AG04449 (cell line): ENCODE measurements around the gene USP48.

ENCODE experiments used
- CTCF ChIA-PET: fragments of 350-600 bp; formaldehyde crosslinking; extraction: SDS; loops from one replicate; lab custom pipeline; 2021; ENCODE audit warnings: antibody characterized with exemption; lab: Yijun Ruan, JAX
- POLR2A ChIA-PET: fragments of 400-600, 350-600 bp; formaldehyde crosslinking; extraction: SDS; loops from one replicate; lab custom pipeline; 2020; ENCODE audit warnings: antibody characterized with exemption, inconsistent platforms; lab: Yijun Ruan, JAX
- DNase-seq: peaks from one replicate; pipeline ENCODE4 v3.0.0-alpha.2; 2010; ENCODE audit warnings: low read depth, low spot score
- H3K4me3 ChIP-seq: 2 replicates; pipeline ENCODE4 v1.5.1; 2011; ENCODE audit warnings: low read depth, mild to moderate bottlenecking, control low read depth, low read length
- TF ChIP-seq, protein P1 (sequence below): IDR thresholded peaks from one replicate; pipeline ENCODE4 v1.5.1; 2011; ENCODE audit warnings: mild to moderate bottlenecking, moderate library complexity, low read length, control low read depth, inconsistent platforms; ENCODE audit not compliant: insufficient read depth; ENCODE audit errors: missing control alignments

Gene USP48

GRCh38 chr1:21657456-21658190, 125.3 kb downstream of the USP48 start:
- no peak overlapping the region for H3K4me3 ChIP-seq
- CTCF ChIA-PET, result interaction anchor here (0.5 to 10.3 kb wide), 10 partner anchors 8 to 439 kb away, joined by 3 to 116 read pairs (median 4); no protein-coding TSS in a partner anchor
- DNase-seq, result no peak
- TF ChIP-seq, protein P1, sequence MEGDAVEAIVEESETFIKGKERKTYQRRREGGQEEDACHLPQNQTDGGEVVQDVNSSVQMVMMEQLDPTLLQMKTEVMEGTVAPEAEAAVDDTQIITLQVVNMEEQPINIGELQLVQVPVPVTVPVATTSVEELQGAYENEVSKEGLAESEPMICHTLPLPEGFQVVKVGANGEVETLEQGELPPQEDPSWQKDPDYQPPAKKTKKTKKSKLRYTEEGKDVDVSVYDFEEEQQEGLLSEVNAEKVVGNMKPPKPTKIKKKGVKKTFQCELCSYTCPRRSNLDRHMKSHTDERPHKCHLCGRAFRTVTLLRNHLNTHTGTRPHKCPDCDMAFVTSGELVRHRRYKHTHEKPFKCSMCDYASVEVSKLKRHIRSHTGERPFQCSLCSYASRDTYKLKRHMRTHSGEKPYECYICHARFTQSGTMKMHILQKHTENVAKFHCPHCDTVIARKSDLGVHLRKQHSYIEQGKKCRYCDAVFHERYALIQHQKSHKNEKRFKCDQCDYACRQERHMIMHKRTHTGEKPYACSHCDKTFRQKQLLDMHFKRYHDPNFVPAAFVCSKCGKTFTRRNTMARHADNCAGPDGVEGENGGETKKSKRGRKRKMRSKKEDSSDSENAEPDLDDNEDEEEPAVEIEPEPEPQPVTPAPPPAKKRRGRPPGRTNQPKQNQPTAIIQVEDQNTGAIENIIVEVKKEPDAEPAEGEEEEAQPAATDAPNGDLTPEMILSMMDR, result no peak
- POLR2A ChIA-PET, result no interaction called here

- ChIA-PET CTCF (interaction anchor here (0.7 to 10.3 kb wide), 3 partner anchors 9 to 284 kb away, joined by 3 to 116 read pairs (median 4); no protein-coding TSS in a partner anchor), POLR2A (no interaction called here)
- TF ChIP-seq, protein P1, result no peak
- no peak for DNase-seq
- H3K4me3 ChIP-seq, result no peak overlapping the region
These were observed 127.2 kb downstream of the USP48 start for GRCh38 chr1:21655748-21656147.

DNA sequence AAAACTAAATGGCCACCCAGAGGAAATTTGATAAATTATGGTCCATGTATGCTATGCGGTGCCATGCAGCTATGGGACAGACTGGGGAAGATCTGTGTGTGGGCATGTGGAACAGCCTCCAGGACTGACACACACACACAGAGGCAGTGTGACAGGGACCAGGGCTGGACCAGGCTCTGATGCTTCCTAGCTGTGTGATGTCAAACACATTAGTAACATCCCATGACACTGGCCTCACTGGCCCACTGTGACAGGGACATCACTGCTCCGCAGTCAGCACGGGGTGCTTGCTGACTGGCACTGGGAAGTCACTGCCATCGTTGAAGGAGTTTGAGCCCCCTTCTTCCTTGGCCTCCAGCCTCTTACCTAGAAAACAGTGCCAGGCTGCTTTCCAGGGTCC, 127.7 kb downstream of the USP48 start:
- POLR2A ChIA-PET, result no interaction called here
- H3K4me3 ChIP-seq, result no peak overlapping the region
- CTCF ChIA-PET, result interaction anchor here (1.2 to 10.3 kb wide), 2 partner anchors 9 to 284 kb away, joined by 4 to 116 read pairs; no protein-coding TSS in a partner anchor
- TF ChIP-seq, protein P1, result no peak
- no peak for DNase-seq

GRCh38 chr1:21654209-21654608, 128.7 kb downstream of the USP48 start:
- CTCF ChIA-PET, result interaction anchor here (10.3 kb wide), 1 partner anchor 283 kb away, joined by 116 read pairs; no protein-coding TSS in a partner anchor

DNA sequence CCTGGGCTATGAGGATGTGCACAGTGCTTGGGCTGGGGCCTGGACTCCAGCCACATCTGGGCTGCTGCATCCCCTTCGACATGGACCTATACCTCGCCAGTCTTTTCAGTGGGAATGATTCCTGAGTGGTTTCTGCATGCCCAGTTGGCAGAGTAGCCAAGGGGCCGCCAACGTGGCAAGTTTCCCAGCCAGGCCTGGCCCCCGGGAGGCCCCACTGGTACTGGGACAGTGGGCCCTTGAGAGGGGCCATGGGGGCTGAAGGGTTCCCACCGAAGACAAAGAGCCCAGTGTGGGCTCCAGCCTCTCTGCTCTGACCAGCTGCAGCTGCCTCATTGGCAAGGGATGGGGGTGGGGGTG, 129.2 kb downstream of the USP48 start:
- ChIA-PET CTCF (interaction anchor here (10.3 kb wide), 1 partner anchor 282 kb away, joined by 116 read pairs; no protein-coding TSS in a partner anchor), POLR2A (interaction anchor here (0.6 kb wide), 1 partner anchor 162 kb away, joined by 4 read pairs; no protein-coding TSS in a partner anchor)
- DNase-seq, result no peak
- no peak overlapping the region for H3K4me3 ChIP-seq
- TF ChIP-seq, protein P1, result no peak

More at GRCh38 chr1:21654209-21654608, 128.7 kb downstream of the USP48 start:
- DNase-seq, result no peak
- H3K4me3 ChIP-seq, result no peak overlapping the region
- TF ChIP-seq, protein P1, result no peak
- POLR2A ChIA-PET, result no interaction called here
